MCF 10A (cell line): ENCODE results near the gene RGS3. TPM values are rescaled to one million over a fixed set of nuclear protein-coding genes. Genes with fewer than 3 reads are reported as not detected.

Experiments used
- BruUV-seq: library from RNA; stranded (reverse); fragments of 400-500 nt; replicated peaks from 2 replicates; lab custom pipeline; 2021; lab: Mats Ljungman, UMichigan
- CTCF ChIA-PET: fragments of 300-600 bp; sonication (Branson Sonifier 250); formaldehyde crosslinking; extraction: SDS; loops from one replicate; lab custom pipeline; 2021; ENCODE audit warnings: antibody characterized with exemption, inconsistent platforms; lab: Yijun Ruan, JAX
- POLR2A ChIA-PET: fragments of 300-600, 350-650 bp; sonication (Branson Sonifier 250); formaldehyde crosslinking; extraction: SDS; loops from one replicate; lab custom pipeline; 2020; ENCODE audit warnings: antibody characterized with exemption, inconsistent platforms; lab: Yijun Ruan, JAX
- DNase-seq: peaks from one replicate; pipeline ENCODE4 v3.0.0-alpha.2; 2018; ENCODE audit not compliant: unreplicated experiment
- H3K27ac Mint-ChIP-seq: one replicate; pipeline ENCODE4 v1.8.0; 2022; ENCODE audit warnings: mild to moderate bottlenecking, low read depth, mixed read lengths; ENCODE audit not compliant: unreplicated experiment
- H3K27me3 Mint-ChIP-seq: one replicate; pipeline ENCODE4 v1.8.0; 2022; ENCODE audit warnings: mixed read lengths; ENCODE audit not compliant: insufficient read depth, unreplicated experiment
- H3K36me3 Mint-ChIP-seq: one replicate; pipeline ENCODE4 v1.8.0; 2022; ENCODE audit warnings: mild to moderate bottlenecking, moderate library complexity, mixed read lengths; ENCODE audit not compliant: insufficient read depth, unreplicated experiment
- H3K4me1 Mint-ChIP-seq: one replicate; pipeline ENCODE4 v1.8.0; 2022; ENCODE audit warnings: mixed read lengths; ENCODE audit not compliant: insufficient read depth, unreplicated experiment
- H3K4me3 Mint-ChIP-seq: one replicate; pipeline ENCODE4 v1.8.0; 2022; ENCODE audit warnings: mild to moderate bottlenecking, moderate library complexity, mixed read lengths; ENCODE audit not compliant: unreplicated experiment
- H3K9me3 Mint-ChIP-seq: one replicate; pipeline ENCODE4 v1.8.0; 2022; ENCODE audit warnings: mixed read lengths; ENCODE audit not compliant: unreplicated experiment
- intact Hi-C: fragments of 100-400 bp; cut with micrococcal nuclease; formaldehyde crosslinking; loops from 2 replicates; pipeline ENCODE4 v1.14.1; 2022
- total RNA-seq: library from RNA; stranded (reverse); gene quantifications from 2 replicates; pipeline ENCODE4 v1.2.3, GENCODE V29; 2022
- TF ChIP-seq, protein P1 (sequence below): fragments of 200-600 bp; IDR thresholded peaks from one replicate; pipeline ENCODE4 v1.8.0; 2022; ENCODE audit warnings: antibody characterized with exemption, mild to moderate bottlenecking; ENCODE audit not compliant: unreplicated experiment

The RGS3 gene
- total RNA-seq, 1 experiment from 2014 or later, result 32.1 TPM

DNA sequence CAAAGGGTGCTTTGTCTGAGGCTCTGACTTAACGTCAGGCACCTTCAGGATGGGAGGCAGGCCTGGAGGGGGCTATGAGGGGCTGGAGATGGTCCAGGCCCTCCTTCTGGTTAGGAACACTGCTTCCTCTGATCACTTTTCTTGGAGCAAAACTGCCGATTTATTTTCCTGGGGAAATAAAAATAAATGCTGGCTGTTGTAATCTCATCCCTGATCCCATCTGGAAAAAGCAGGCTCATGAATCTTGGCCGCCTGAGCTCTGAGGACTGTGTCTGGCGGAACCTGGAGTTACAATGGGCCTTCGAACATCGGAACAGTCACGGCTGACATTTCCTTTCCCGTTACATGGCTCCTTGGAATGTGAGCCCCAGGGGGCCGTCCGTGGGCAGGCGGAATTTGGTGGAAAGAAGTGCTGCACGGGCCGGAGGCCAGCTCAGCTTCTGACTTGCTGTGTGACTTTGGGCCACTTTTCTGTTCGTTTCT is 157.8 kb downstream of the RGS3 start:
- CTCF ChIA-PET, result interaction anchor here (0.6 to 5.1 kb wide), 3 partner anchors 34 to 652 kb away, joined by 3 to 21 read pairs (median 3); no protein-coding TSS in a partner anchor

DNA sequence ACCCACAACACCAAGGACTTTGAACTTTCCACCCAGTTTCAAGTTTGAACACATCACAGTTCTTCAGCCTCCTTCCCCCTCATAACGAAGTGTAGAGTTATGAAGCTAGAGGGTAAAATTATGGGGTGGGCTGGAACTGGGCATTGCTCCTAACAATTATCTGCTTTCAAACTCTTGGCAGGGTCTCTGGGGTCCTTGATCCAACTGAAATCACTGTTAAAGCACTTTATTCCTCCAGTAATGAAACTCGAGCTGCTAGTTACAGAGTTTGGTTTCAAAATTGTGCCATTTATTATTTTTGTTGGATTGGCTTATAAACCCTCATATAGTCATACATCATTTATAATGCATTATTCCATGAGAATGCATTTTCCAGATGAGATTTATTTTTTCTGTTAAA is 158.5 kb downstream of the RGS3 start:
- TF ChIP-seq, protein P1, sequence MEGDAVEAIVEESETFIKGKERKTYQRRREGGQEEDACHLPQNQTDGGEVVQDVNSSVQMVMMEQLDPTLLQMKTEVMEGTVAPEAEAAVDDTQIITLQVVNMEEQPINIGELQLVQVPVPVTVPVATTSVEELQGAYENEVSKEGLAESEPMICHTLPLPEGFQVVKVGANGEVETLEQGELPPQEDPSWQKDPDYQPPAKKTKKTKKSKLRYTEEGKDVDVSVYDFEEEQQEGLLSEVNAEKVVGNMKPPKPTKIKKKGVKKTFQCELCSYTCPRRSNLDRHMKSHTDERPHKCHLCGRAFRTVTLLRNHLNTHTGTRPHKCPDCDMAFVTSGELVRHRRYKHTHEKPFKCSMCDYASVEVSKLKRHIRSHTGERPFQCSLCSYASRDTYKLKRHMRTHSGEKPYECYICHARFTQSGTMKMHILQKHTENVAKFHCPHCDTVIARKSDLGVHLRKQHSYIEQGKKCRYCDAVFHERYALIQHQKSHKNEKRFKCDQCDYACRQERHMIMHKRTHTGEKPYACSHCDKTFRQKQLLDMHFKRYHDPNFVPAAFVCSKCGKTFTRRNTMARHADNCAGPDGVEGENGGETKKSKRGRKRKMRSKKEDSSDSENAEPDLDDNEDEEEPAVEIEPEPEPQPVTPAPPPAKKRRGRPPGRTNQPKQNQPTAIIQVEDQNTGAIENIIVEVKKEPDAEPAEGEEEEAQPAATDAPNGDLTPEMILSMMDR, result no peak
- Mint-ChIP-seq H3K4me1 (peaks cover 4% of the 10 kb centered on the region), H3K27ac (no peak overlapping the region), H3K27me3 (no peaks in the 10 kb centered on the region), H3K4me3 (no peak overlapping the region), H3K9me3 (peaks cover 6% of the 10 kb centered on the region), H3K36me3 (no peaks in the 10 kb centered on the region)
- BruUV-seq, result no TSS peak
- no peak for DNase-seq
- POLR2A ChIA-PET, result interaction anchor here (0.6 to 1.2 kb wide), 2 partner anchors 14 to 198 kb away, joined by 3 to 5 read pairs; no protein-coding TSS in a partner anchor
- intact Hi-C loops, result no loop called here
- CTCF ChIA-PET, result interaction anchor here (0.6 to 5.1 kb wide), 6 partner anchors 10 to 652 kb away, joined by 3 to 21 read pairs (median 4); no protein-coding TSS in a partner anchor

More for the DNA sequence above, 157.8 kb downstream of the RGS3 start:
- TF ChIP-seq, protein P1, result no peak
- intact Hi-C loops, result no loop called here
- Mint-ChIP-seq H3K27ac (peak overlapping the region; percentile 35), H3K36me3 (no peaks in the 10 kb centered on the region), H3K4me1 (peaks cover 4% of the 10 kb centered on the region), H3K9me3 (peaks cover 6% of the 10 kb centered on the region), H3K27me3 (no peaks in the 10 kb centered on the region), H3K4me3 (no peak overlapping the region)
- POLR2A ChIA-PET, result interaction anchor here (1.2 kb wide), 1 partner anchor 15 kb away, joined by 5 read pairs; no protein-coding TSS in a partner anchor
- DNase-seq, result peak; percentile 43
- BruUV-seq, result no TSS peak

DNA sequence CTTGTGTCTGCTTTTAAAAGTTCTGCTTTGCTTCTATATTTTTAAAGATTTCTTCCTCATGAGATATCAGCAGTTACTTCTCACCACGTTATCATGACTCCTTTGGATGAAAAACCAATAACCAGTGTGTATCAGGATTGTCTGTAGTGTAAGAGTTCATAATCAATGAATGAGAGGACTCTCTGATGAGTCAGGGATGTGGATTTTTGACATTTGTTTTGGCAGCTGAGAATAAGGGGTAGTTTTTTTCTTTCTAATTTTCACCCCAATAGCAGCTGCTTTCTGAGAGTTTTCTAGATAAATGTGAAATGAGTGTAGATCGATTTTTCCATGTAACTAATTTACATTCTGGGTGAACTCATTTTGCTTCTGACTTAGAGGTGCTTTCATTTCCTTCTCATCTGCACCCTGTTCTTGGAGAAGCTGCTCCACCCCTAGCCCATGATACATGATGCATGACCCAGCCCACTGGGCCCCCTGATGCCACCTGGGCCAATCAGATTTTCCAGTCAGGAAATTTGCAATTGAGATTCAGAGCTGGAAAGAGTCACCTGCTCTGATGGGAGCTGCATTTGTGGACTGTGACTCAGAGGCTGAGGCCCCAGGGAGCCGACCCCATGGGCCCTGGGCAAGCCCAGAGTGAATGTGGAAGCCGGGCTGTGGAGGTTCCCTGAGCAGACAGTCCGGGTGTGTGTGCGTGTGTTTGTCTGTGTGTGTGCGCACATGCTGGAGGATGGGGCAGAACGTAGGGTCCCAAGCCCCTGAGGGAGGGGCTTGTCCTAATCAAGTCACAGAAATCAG is 159.3 kb downstream of the RGS3 start:
- Mint-ChIP-seq H3K9me3 (peaks cover 6% of the 10 kb centered on the region), H3K36me3 (no peaks in the 10 kb centered on the region), H3K4me3 (no peak overlapping the region), H3K4me1 (no peaks in the 10 kb centered on the region), H3K27ac (no peak overlapping the region), H3K27me3 (no peaks in the 10 kb centered on the region)
- CTCF ChIA-PET, result interaction anchor here (0.8 to 5.1 kb wide), 5 partner anchors 11 to 177 kb away, joined by 3 to 21 read pairs (median 4); no protein-coding TSS in a partner anchor
- POLR2A ChIA-PET, result interaction anchor here (0.7 to 1.2 kb wide), 2 partner anchors 14 to 72 kb away, joined by 3 to 5 read pairs; no protein-coding TSS in a partner anchor
- DNase-seq, result peak; percentile 62
- intact Hi-C loops, result no loop called here
- BruUV-seq, result no TSS peak
- TF ChIP-seq, protein P1, result no peak

DNA sequence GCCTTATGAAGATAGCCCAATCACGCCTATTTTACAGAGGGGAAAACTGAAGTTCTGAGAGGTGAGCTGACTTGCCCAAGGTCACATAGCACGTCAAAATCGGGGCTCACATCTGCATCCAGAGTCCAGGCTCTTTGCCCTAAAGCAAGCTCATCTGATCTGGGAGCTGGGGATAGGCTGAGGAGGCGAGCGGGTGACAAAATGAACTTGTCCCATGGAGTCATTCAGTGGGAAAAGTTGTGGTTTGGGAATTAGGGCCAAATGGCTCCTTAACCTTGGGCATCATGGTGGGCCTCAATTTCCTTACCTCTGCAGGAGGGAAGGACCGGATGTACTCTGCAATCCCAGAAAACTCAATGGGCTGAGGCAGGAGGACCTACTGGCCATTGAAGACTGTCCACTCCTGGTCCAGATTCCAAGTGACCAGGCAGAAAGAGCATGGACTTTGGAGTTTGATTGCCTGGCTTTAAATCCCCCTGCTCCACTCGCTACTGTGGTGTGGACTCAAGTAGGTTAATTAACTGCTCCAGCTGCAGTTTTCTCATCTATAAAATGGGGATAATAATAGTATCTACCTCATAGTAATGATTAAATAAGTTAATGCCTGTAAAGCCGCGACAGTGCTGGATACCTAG is 160.4 kb downstream of the RGS3 start:
- DNase-seq, result no peak
- Mint-ChIP-seq H3K27ac (no peak overlapping the region), H3K9me3 (peaks cover 6% of the 10 kb centered on the region), H3K36me3 (no peaks in the 10 kb centered on the region), H3K27me3 (no peaks in the 10 kb centered on the region), H3K4me3 (no peak overlapping the region), H3K4me1 (no peaks in the 10 kb centered on the region)
- TF ChIP-seq, protein P1, result no peak
- no TSS peak for BruUV-seq
- POLR2A ChIA-PET, result no interaction called here
- intact Hi-C loops, result no loop called here
- CTCF ChIA-PET, result interaction anchor here (0.6 kb wide), 1 partner anchor 282 kb away, joined by 3 read pairs; no protein-coding TSS in a partner anchor
